Activated naive CD4-positive, alpha-beta T cell treated with Interleukin-2 at 50 U/mL for 16 hours (primary cell): ENCODE data around the gene SPARCL1.
"Not testable (repeated sequence)": the region's sequence is repeated elsewhere in the genome, so short reads cannot be mapped to it uniquely, and the experiment has no call there.

ENCODE experiments used
- DNase-seq: peaks from one replicate; pipeline ENCODE4 v3.0.0-alpha.2; 2020

The SPARCL1 gene

GRCh38 chr4:87529187-87529586, at the start of gene SPARCL1:
Gene SPARCL1, minus strand, starts transcription at chr4:87529376. Its CDS starts 29,802 bp downstream, at chr4:87499574.
- no peak for DNase-seq

- DNase-seq, result no peak
These were observed 46.8 kb upstream of the SPARCL1 start for GRCh38 chr4:87575983-87576382.

GRCh38 chr4:87575408-87575807, 46.2 kb upstream of the SPARCL1 start:
- DNase-seq, result no peak

- DNase-seq, result no peak
These were observed 45.8 kb upstream of the SPARCL1 start for GRCh38 chr4:87574996-87575395.

GRCh38 chr4:87574376-87574775, 45.2 kb upstream of the SPARCL1 start:
- DNase-seq, result not testable (repeated sequence)

- DNase-seq, result no peak
These were observed 41.2 kb upstream of the SPARCL1 start for GRCh38 chr4:87570290-87570805.

GRCh38 chr4:87567191-87567590, 38.0 kb upstream of the SPARCL1 start:
- DNase-seq, result no peak

- DNase-seq, result no peak
These were observed 37.1 kb upstream of the SPARCL1 start for GRCh38 chr4:87566276-87566675.

GRCh38 chr4:87565746-87566145, 36.6 kb upstream of the SPARCL1 start:
- no peak for DNase-seq

GRCh38 chr4:87560802-87561201, 31.6 kb upstream of the SPARCL1 start:
- DNase-seq, result no peak

GRCh38 chr4:87559090-87559837, 30.1 kb upstream of the SPARCL1 start:
- peak; percentile 7 for DNase-seq

GRCh38 chr4:87557348-87557747, 28.2 kb upstream of the SPARCL1 start:
- DNase-seq, result no peak

GRCh38 chr4:87555773-87556619, 26.8 kb upstream of the SPARCL1 start:
- no peak for DNase-seq

- DNase-seq, result no peak
These were observed 24.0 kb upstream of the SPARCL1 start for GRCh38 chr4:87553182-87553581.

GRCh38 chr4:87551361-87551760, 22.2 kb upstream of the SPARCL1 start:
- DNase-seq, result no peak

- no peak for DNase-seq
These were observed 18.0 kb upstream of the SPARCL1 start for GRCh38 chr4:87547016-87547708.

GRCh38 chr4:87545052-87545451, 15.9 kb upstream of the SPARCL1 start:
- DNase-seq, result no peak

- no peak for DNase-seq
These were observed 14.8 kb upstream of the SPARCL1 start for GRCh38 chr4:87543835-87544461.

- DNase-seq, result no peak
These were observed 13.6 kb upstream of the SPARCL1 start for GRCh38 chr4:87542734-87543312.

- no peak for DNase-seq
These were observed 13.0 kb upstream of the SPARCL1 start for GRCh38 chr4:87541956-87542709.

- DNase-seq, result no peak
These were observed 12.3 kb upstream of the SPARCL1 start for GRCh38 chr4:87541521-87541920.
